Left ventricle myocardium inferior (tissue), 1 donor: ENCODE measurements around the gene CCDC142. TPM values are rescaled to one million over a fixed set of nuclear protein-coding genes. Genes with fewer than 3 reads are reported as not detected.

Experiments
- DNase-seq: peaks from one replicate; pipeline ENCODE4 v3.0.0-alpha.2; 2020
- H3K27ac ChIP-seq: fragments of 200-600 bp; replicated peaks from 2 replicates; pipeline ENCODE4 v1.8.0; 2021
- H3K27me3 ChIP-seq: fragments of 200-600 bp; 2 replicates; pipeline ENCODE4 v1.8.0; 2021; ENCODE audit warnings: low read depth
- H3K36me3 ChIP-seq: fragments of 200-600 bp; 2 replicates; pipeline ENCODE4 v1.8.0; 2021
- H3K4me1 ChIP-seq: fragments of 200-600 bp; 2 replicates; pipeline ENCODE4 v1.8.0; 2021
- H3K4me3 ChIP-seq: fragments of 200-600 bp; 2 replicates; pipeline ENCODE4 v1.8.0; 2021; ENCODE audit warnings: mild to moderate bottlenecking, moderate library complexity
- H3K9me3 ChIP-seq: fragments of 200-600 bp; replicated peaks from 2 replicates; pipeline ENCODE4 v1.8.0; 2021
- CTCF ChIP-seq: fragments of 200-600 bp; IDR thresholded peaks from 2 replicates; pipeline ENCODE4 v1.8.0; 2021; ENCODE audit warnings: antibody characterized with exemption, mild to moderate bottlenecking, borderline replicate concordance
- intact Hi-C: fragments of 100-400 bp; cut with micrococcal nuclease; formaldehyde crosslinking; loops from one replicate; pipeline ENCODE4 v1.11.0; 2022
- total RNA-seq: library from RNA; stranded (reverse); fragmentation: NEBNext Ultra II Directional; extraction: Animal tissue kit (Norgen Biotek cat#: 25700); gene quantifications from one replicate; pipeline ENCODE4 v1.2.1, GENCODE V29; 2021
- donor health status: DM: no; HTN: yes; CAD: no; lungs with severe emphysema.

CCDC142 gene
- total RNA-seq, 1 donor from 2014 or later: 5.6 TPM

GRCh38 chr2:74501335-74502071 lies 18.7 kb upstream of the CCDC142 start:
- DNase-seq: no peak
- TF ChIP-seq CTCF: no peak
- intact Hi-C loops: no loop called here
- Histone ChIP-seq H3K4me3 (peak overlapping the region; percentile 80), H3K27ac (no peak overlapping the region), H3K36me3 (peaks cover 21% of the 10 kb centered on the region), H3K9me3 (no peaks in the 10 kb centered on the region), H3K4me1 (peaks cover 75% of the 10 kb centered on the region), H3K27me3 (peaks cover 99% of the 10 kb centered on the region)

- H3K9me3 ChIP-seq: no peaks in the 10 kb centered on the region
- H3K4me3 ChIP-seq: no peak overlapping the region
- no peak for TF ChIP-seq CTCF
- intact Hi-C loops: no loop called here
- peaks cover 90% of the 10 kb centered on the region for H3K27me3 ChIP-seq
- H3K4me1 ChIP-seq: peaks cover 65% of the 10 kb centered on the region
- no peak for DNase-seq
- peaks cover 13% of the 10 kb centered on the region for H3K36me3 ChIP-seq
- no peak overlapping the region for H3K27ac ChIP-seq
Measured at GRCh38 chr2:74500578-74500946, 17.8 kb upstream of the CCDC142 start.

GRCh38 chr2:74499940-74500577 lies 17.3 kb upstream of the CCDC142 start:
- no peak for TF ChIP-seq CTCF
- no peaks in the 10 kb centered on the region for H3K9me3 ChIP-seq
- peaks cover 85% of the 10 kb centered on the region for H3K27me3 ChIP-seq
- no peak overlapping the region for H3K27ac ChIP-seq
- intact Hi-C loops: no loop called here
- H3K4me1 ChIP-seq: peaks cover 60% of the 10 kb centered on the region
- no peak for DNase-seq
- peaks cover 8% of the 10 kb centered on the region for H3K36me3 ChIP-seq
- peak overlapping the region; percentile 50 for H3K4me3 ChIP-seq

GRCh38 chr2:74499267-74499939 lies 16.6 kb upstream of the CCDC142 start, which contains the start of gene LBX2:
Gene LBX2, minus strand, starts transcription at chr2:74499603. Its CDS starts 66 bp downstream, at chr2:74499537.
- peak within 1 kb of the TSS; percentile 50 for H3K4me3 ChIP-seq
- H3K27me3 ChIP-seq: peaks cover 78% of the 10 kb centered on the region
- peaks cover 54% of the 10 kb centered on the region for H3K4me1 ChIP-seq
- no peaks in the 10 kb centered on the region for H3K9me3 ChIP-seq
- intact Hi-C loops: no loop called here
- no peak for DNase-seq
- TF ChIP-seq CTCF: no peak
- peaks cover 2% of the 10 kb centered on the region for H3K36me3 ChIP-seq
- H3K27ac ChIP-seq: no peak within 1 kb of the TSS

- Histone ChIP-seq H3K9me3 (no peaks in the 10 kb centered on the region), H3K27ac (no peak overlapping the region), H3K4me1 (peaks cover 47% of the 10 kb centered on the region), H3K27me3 (peaks cover 71% of the 10 kb centered on the region), H3K36me3 (peaks cover 4% of the 10 kb centered on the region), H3K4me3 (peak overlapping the region; percentile 50)
- no peak for TF ChIP-seq CTCF
- intact Hi-C loops: no loop called here
- no peak for DNase-seq
Measured at GRCh38 chr2:74498500-74499266, 15.9 kb upstream of the CCDC142 start.
